CD8-positive, alpha-beta memory T cell (primary cell): Measurements from ENCODE around the gene TTC19. TPM values are rescaled to one million over a fixed set of nuclear protein-coding genes. Genes with fewer than 3 reads are reported as not detected.
A peak's percentile ranks its signal among the peaks of the same experiment; 100 is the strongest.

Source experiments
- CTCF ChIA-PET: fragments of 350-600 bp; sonication (Branson Sonifier 250); formaldehyde crosslinking; loops from one replicate; lab custom pipeline; 2021; ENCODE audit warnings: antibody characterized with exemption; lab: Charles Lee
- POLR2A ChIA-PET: fragments of 350-600 bp; sonication (Branson Sonifier 250); formaldehyde crosslinking; loops from one replicate; lab custom pipeline; 2021; ENCODE audit warnings: antibody characterized with exemption; lab: Charles Lee
- DNase-seq, 5 donors: peaks; one replicate each; pipeline versions ENCODE4 v3.0.0 to v3.0.0-alpha.2; 2020 to 2022; ENCODE audit warnings: mixed read lengths in 1 of 5
- H3K27ac ChIP-seq: one replicate; pipeline ENCODE4 v1.7.0; 2013; ENCODE audit warnings: low read depth, mild to moderate bottlenecking, low read length, moderate library complexity
- H3K27me3 ChIP-seq: 2 replicates; pipeline ENCODE4 v1.7.0; 2013; ENCODE audit warnings: low read length, mild to moderate bottlenecking; ENCODE audit not compliant: insufficient read depth, poor library complexity, severe bottlenecking
- H3K36me3 ChIP-seq: 2 replicates; pipeline ENCODE4 v1.7.0; 2013; ENCODE audit warnings: mild to moderate bottlenecking, low read length, moderate library complexity; ENCODE audit not compliant: insufficient read depth
- H3K4me1 ChIP-seq: 2 replicates; pipeline ENCODE4 v1.7.0; 2013; ENCODE audit warnings: mild to moderate bottlenecking, low read length, moderate library complexity; ENCODE audit not compliant: insufficient read depth
- H3K4me3 ChIP-seq: 2 replicates; pipeline ENCODE4 v1.7.0; 2013; ENCODE audit warnings: mild to moderate bottlenecking, low read length
- H3K9me3 ChIP-seq: 2 replicates; pipeline ENCODE4 v1.7.0; 2013; ENCODE audit warnings: mild to moderate bottlenecking, low read length
- H3K27ac Mint-ChIP-seq, 8 donors: one replicate each; pipeline ENCODE4 v1.8.0; 2020 to 2021; ENCODE audit warnings: mixed read lengths in 8 of 8, mild to moderate bottlenecking in 6 of 8, inconsistent platforms in 3 of 8, moderate library complexity in 3 of 8
- H3K27me3 Mint-ChIP-seq, 2 donors: one replicate each; pipeline ENCODE4 v1.8.0; 2020 to 2021; ENCODE audit warnings: mixed read lengths in 2 of 2, mild to moderate bottlenecking in 1 of 2, moderate library complexity in 1 of 2
- H3K36me3 Mint-ChIP-seq, 3 donors: one replicate each; pipeline ENCODE4 v1.8.0; 2020 to 2021; ENCODE audit warnings: mixed read lengths in 3 of 3, inconsistent platforms in 1 of 3, mild to moderate bottlenecking in 1 of 3
- H3K4me1 Mint-ChIP-seq, 3 donors: one replicate each; pipeline ENCODE4 v1.8.0; 2020 to 2021; ENCODE audit warnings: mixed read lengths in 3 of 3, inconsistent platforms in 1 of 3, mild to moderate bottlenecking in 1 of 3
- H3K4me3 Mint-ChIP-seq, 7 donors: one replicate each; pipeline ENCODE4 v1.8.0; 2020 to 2021; ENCODE audit warnings: mixed read lengths in 7 of 7, mild to moderate bottlenecking in 6 of 7, moderate library complexity in 4 of 7, inconsistent platforms in 2 of 7
- H3K9me3 Mint-ChIP-seq, 5 donors: one replicate each; pipeline ENCODE4 v1.8.0; 2020 to 2022; ENCODE audit warnings: mixed read lengths in 5 of 5, mild to moderate bottlenecking in 3 of 5, moderate library complexity in 2 of 5, inconsistent platforms in 1 of 5
- polyA plus RNA-seq: library from polyadenylated mRNA; unstranded; fragments of 300-500 nt; fragmentation: Illumina TruSeq; gene quantifications from one replicate; pipeline ENCODE4 v1.2.3, GENCODE V29; 2021
- total RNA-seq, 2 experiments: library from RNA; stranded (reverse); gene quantifications; one replicate each; pipeline ENCODE4 v1.2.3, GENCODE V29; 2021

Gene TTC19
- total and polyA plus RNA-seq, 3 experiments from 2014 or later: 30.6 to 40.5 (median 34.1) TPM

GRCh38 chr17:16019347-16019746 is 19.7 kb downstream of the TTC19 start:
- H3K27me3 Mint-ChIP-seq: no peaks in the 10 kb centered on the region
- H3K4me3 Mint-ChIP-seq: no peak overlapping the region
- H3K27ac ChIP-seq: no peak overlapping the region
- H3K36me3 ChIP-seq: peaks cover 14% of the 10 kb centered on the region
- no peak overlapping the region for H3K4me3 ChIP-seq
- DNase-seq: no peak
- H3K27ac Mint-ChIP-seq: peak overlapping the region in 3 of 8 donors; percentile 29 to 78 (median 42)
- H3K36me3 Mint-ChIP-seq: peaks cover 9 to 76% (median 10%) of the 10 kb centered on the region in 3 donors
- ChIA-PET CTCF (interaction anchor here (1.5 kb wide), 1 partner anchor 20 kb away, joined by 3 read pairs; the partner anchor contains the start of genes TTC19 and ZSWIM7), POLR2A (no interaction called here)
- no peaks in the 10 kb centered on the region for H3K9me3 Mint-ChIP-seq
- H3K4me1 Mint-ChIP-seq: peaks cover 16 to 35% (median 33%) of the 10 kb centered on the region in 3 donors
- H3K27me3 ChIP-seq: no peaks in the 10 kb centered on the region
- H3K4me1 ChIP-seq: no peaks in the 10 kb centered on the region
- H3K9me3 ChIP-seq: no peaks in the 10 kb centered on the region

GRCh38 chr17:16023881-16024280 is 24.3 kb downstream of the TTC19 start:
- CTCF ChIA-PET: no interaction called here
- no peaks in the 10 kb centered on the region for H3K27me3 ChIP-seq
- H3K36me3 ChIP-seq: peaks cover 52% of the 10 kb centered on the region
- H3K4me1 ChIP-seq: peaks cover 9% of the 10 kb centered on the region
- Mint-ChIP-seq H3K27ac (peak overlapping the region in 3 of 8 donors; percentile 24 to 49 (median 32)), H3K4me1 (peaks cover 24 to 40% (median 31%) of the 10 kb centered on the region in 3 donors), H3K9me3 (no peaks in the 10 kb centered on the region), H3K36me3 (peaks cover 4 to 89% (median 22%) of the 10 kb centered on the region in 3 donors), H3K4me3 (no peak overlapping the region), H3K27me3 (no peaks in the 10 kb centered on the region)
- H3K27ac ChIP-seq: no peak overlapping the region
- no peak for DNase-seq
- no peak overlapping the region for H3K4me3 ChIP-seq
- POLR2A ChIA-PET: interaction anchor here (0.6 kb wide), 1 partner anchor 14 kb away, joined by 7 read pairs; no protein-coding TSS in a partner anchor
- no peaks in the 10 kb centered on the region for H3K9me3 ChIP-seq

GRCh38 chr17:16025202-16025601 is 25.6 kb downstream of the TTC19 start:
- Mint-ChIP-seq H3K9me3 (no peaks in the 10 kb centered on the region), H3K27ac (peak overlapping the region in 5 of 8 donors; percentile 9 to 44 (median 18)), H3K27me3 (no peaks in the 10 kb centered on the region), H3K4me1 (peaks cover 21 to 35% (median 29%) of the 10 kb centered on the region in 3 donors), H3K36me3 (peaks cover 4 to 90% (median 19%) of the 10 kb centered on the region in 3 donors), H3K4me3 (no peak overlapping the region)
- H3K4me1 ChIP-seq: peaks cover 9% of the 10 kb centered on the region
- ChIA-PET CTCF (no interaction called here), POLR2A (no interaction called here)
- no peak overlapping the region for H3K27ac ChIP-seq
- no peak for DNase-seq
- peaks cover 58% of the 10 kb centered on the region for H3K36me3 ChIP-seq
- no peaks in the 10 kb centered on the region for H3K27me3 ChIP-seq
- no peaks in the 10 kb centered on the region for H3K9me3 ChIP-seq
- no peak overlapping the region for H3K4me3 ChIP-seq

- H3K36me3 ChIP-seq: peaks cover 66% of the 10 kb centered on the region
- H3K27ac ChIP-seq: no peak overlapping the region
- H3K9me3 Mint-ChIP-seq: no peaks in the 10 kb centered on the region
- peaks cover 19 to 26% (median 19%) of the 10 kb centered on the region in 3 donors for H3K4me1 Mint-ChIP-seq
- no peaks in the 10 kb centered on the region for H3K27me3 Mint-ChIP-seq
- H3K4me3 Mint-ChIP-seq: no peak overlapping the region
- ChIA-PET POLR2A (no interaction called here), CTCF (interaction anchor here (1.4 kb wide), 1 partner anchor 40 kb away, joined by 3 read pairs; no protein-coding TSS in a partner anchor)
- H3K4me3 ChIP-seq: no peak overlapping the region
- H3K27me3 ChIP-seq: no peaks in the 10 kb centered on the region
- no peaks in the 10 kb centered on the region for H3K9me3 ChIP-seq
- no peak for DNase-seq
- H3K36me3 Mint-ChIP-seq: peaks cover 4 to 93% (median 17%) of the 10 kb centered on the region in 3 donors
- peaks cover 9% of the 10 kb centered on the region for H3K4me1 ChIP-seq
- H3K27ac Mint-ChIP-seq: peak overlapping the region in 6 of 8 donors; percentile 9 to 93 (median 74)
Observed at GRCh38 chr17:16026895-16027294, 27.3 kb downstream of the TTC19 start.

GRCh38 chr17:16027708-16028584 is 28.3 kb downstream of the TTC19 start:
- CTCF ChIA-PET: interaction anchor here (0.9 to 1.4 kb wide), 4 partner anchors 17 to 39 kb away, joined by 3 read pairs; partner anchors contain the start of genes TTC19 and ZSWIM7
- POLR2A ChIA-PET: interaction anchor here (1.2 kb wide), 1 partner anchor 28 kb away, joined by 3 read pairs; the partner anchor contains the start of genes TTC19 and ZSWIM7
- peaks cover 13 to 19% (median 17%) of the 10 kb centered on the region in 3 donors for H3K4me1 Mint-ChIP-seq

GRCh38 chr17:16033729-16034349 is 34.2 kb downstream of the TTC19 start:
- peaks cover 6 to 94% (median 21%) of the 10 kb centered on the region in 3 donors for H3K36me3 Mint-ChIP-seq
- CTCF ChIA-PET: no interaction called here
- DNase-seq: no peak
- Histone ChIP-seq H3K36me3 (peaks cover 48% of the 10 kb centered on the region), H3K4me1 (no peaks in the 10 kb centered on the region), H3K9me3 (no peaks in the 10 kb centered on the region), H3K27ac (no peak overlapping the region), H3K4me3 (no peak overlapping the region), H3K27me3 (no peaks in the 10 kb centered on the region)
- H3K9me3 Mint-ChIP-seq: no peaks in the 10 kb centered on the region
- POLR2A ChIA-PET: no interaction called here
- no peak overlapping the region for H3K4me3 Mint-ChIP-seq
- H3K27ac Mint-ChIP-seq: peak overlapping the region in 4 of 8 donors; percentile 19 to 64 (median 58)
- no peaks in the 10 kb centered on the region for H3K27me3 Mint-ChIP-seq
- peaks cover 4 to 10% (median 9%) of the 10 kb centered on the region in 3 donors for H3K4me1 Mint-ChIP-seq

More at GRCh38 chr17:16027708-16028584, 28.3 kb downstream of the TTC19 start:
- peak in 1 of 5 donors; percentile 55 for DNase-seq
- no peaks in the 10 kb centered on the region for H3K27me3 ChIP-seq
- H3K27me3 Mint-ChIP-seq: no peaks in the 10 kb centered on the region
- H3K4me3 Mint-ChIP-seq: peak overlapping the region in 1 of 7 donors; percentile 27
- H3K27ac ChIP-seq: peak overlapping the region; percentile 41
- H3K27ac Mint-ChIP-seq: peak overlapping the region; percentile 19 to 93 (median 80)
- peaks cover 76% of the 10 kb centered on the region for H3K36me3 ChIP-seq
- peaks cover 4 to 94% (median 22%) of the 10 kb centered on the region in 3 donors for H3K36me3 Mint-ChIP-seq
- H3K4me3 ChIP-seq: no peak overlapping the region
- no peaks in the 10 kb centered on the region for H3K9me3 Mint-ChIP-seq
- H3K9me3 ChIP-seq: no peaks in the 10 kb centered on the region
- H3K4me1 ChIP-seq: peaks cover 9% of the 10 kb centered on the region

- POLR2A ChIA-PET: no interaction called here
- CTCF ChIA-PET: no interaction called here
- no peaks in the 10 kb centered on the region for H3K27me3 Mint-ChIP-seq
Observed at GRCh38 chr17:16036261-16036660, 36.6 kb downstream of the TTC19 start.

More at GRCh38 chr17:16036261-16036660, 36.6 kb downstream of the TTC19 start:
- no peak overlapping the region for H3K27ac ChIP-seq
- H3K27me3 ChIP-seq: no peaks in the 10 kb centered on the region
- Mint-ChIP-seq H3K4me1 (peaks cover 3 to 10% (median 9%) of the 10 kb centered on the region in 3 donors), H3K9me3 (no peaks in the 10 kb centered on the region), H3K4me3 (no peak overlapping the region), H3K36me3 (peaks cover 6 to 93% (median 25%) of the 10 kb centered on the region in 3 donors), H3K27ac (peak overlapping the region in 2 of 8 donors; percentile 4 to 43)
- H3K4me1 ChIP-seq: no peaks in the 10 kb centered on the region
- no peak overlapping the region for H3K4me3 ChIP-seq
- H3K9me3 ChIP-seq: no peaks in the 10 kb centered on the region
- no peak for DNase-seq
- H3K36me3 ChIP-seq: peaks cover 46% of the 10 kb centered on the region
